AG09319 (cell line): ENCODE data around the gene GPR68.

ENCODE experiments used
- DNase-seq: peaks from one replicate; pipeline ENCODE4 v3.0.0-alpha.2; 2010; ENCODE audit warnings: low read depth; ENCODE audit errors: extremely low read depth
- TF ChIP-seq, protein P1 (sequence below): IDR thresholded peaks from 2 replicates; pipeline ENCODE4 v1.5.1; 2011; ENCODE audit warnings: low read depth, mild to moderate bottlenecking, inconsistent platforms, low read length, moderate library complexity

GPR68 gene

DNA sequence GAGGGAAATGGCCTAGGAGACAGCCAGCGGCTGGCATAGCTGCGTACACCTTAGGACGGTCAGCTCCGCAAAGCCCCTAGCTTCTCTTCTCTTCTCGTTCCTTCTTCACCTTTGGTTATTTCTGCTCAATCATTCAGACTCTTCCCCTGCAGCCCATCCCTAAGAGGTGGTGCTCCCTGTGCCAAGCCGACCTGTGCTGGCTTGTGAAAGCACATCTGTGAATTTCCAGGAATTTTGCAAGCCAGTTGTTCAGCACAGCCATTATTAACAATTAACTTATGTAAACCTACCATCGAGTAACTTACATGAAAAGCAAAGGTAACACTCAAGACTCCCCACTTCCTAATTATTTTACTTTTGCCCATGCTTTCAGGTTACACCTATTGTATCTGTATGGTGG, 20.9 kb upstream of the GPR68 start:
- no peak for DNase-seq
- TF ChIP-seq, protein P1, sequence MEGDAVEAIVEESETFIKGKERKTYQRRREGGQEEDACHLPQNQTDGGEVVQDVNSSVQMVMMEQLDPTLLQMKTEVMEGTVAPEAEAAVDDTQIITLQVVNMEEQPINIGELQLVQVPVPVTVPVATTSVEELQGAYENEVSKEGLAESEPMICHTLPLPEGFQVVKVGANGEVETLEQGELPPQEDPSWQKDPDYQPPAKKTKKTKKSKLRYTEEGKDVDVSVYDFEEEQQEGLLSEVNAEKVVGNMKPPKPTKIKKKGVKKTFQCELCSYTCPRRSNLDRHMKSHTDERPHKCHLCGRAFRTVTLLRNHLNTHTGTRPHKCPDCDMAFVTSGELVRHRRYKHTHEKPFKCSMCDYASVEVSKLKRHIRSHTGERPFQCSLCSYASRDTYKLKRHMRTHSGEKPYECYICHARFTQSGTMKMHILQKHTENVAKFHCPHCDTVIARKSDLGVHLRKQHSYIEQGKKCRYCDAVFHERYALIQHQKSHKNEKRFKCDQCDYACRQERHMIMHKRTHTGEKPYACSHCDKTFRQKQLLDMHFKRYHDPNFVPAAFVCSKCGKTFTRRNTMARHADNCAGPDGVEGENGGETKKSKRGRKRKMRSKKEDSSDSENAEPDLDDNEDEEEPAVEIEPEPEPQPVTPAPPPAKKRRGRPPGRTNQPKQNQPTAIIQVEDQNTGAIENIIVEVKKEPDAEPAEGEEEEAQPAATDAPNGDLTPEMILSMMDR = no peak

DNA sequence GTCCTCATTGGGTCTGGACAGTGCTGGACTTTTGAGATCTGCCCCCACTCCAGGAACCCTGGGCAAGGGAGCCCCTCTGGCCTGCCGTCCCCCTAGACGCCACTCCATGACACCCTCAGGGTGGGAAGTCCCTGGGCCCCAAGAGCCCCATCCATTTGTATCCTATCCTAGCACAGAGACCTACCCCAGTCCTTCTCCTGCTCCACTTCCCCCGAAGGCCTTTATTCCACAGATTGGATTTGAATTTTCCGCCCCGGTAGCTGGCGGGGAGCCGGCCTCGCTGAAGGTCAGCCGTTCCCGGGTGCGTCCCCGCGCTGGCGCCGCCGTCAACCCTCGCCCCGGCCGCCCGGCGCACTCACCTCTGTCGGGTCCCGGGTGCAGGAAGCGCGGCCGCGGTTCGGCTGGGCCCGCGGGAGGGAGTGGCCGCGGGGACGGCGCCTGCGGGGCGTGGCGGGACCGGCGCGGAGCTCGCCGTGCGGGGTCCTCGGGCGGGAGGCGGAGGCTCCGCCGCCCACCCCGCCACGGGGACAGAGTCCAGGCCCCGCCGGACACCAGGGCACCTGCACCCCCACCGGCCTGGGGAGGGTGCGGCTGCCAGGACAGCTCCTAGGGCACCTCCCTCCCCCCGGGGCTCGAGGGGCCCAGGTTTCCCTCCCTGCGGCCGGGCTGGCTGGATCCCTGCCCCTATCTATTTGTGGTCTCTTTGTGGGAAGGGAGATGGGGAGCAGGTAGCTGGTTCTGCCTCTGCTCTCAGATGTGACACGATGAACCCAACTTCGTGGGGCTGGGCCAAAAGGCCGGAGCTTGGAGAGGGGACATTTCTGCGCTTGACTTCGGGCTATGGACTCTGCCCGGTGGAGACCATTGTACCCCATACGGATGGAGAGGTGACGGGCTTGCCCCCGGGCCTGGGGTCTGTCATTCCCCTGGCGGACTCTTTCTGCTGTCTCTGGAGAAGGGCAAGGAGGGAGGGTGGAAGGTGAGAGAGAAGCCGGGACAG, 19.9 kb upstream of the GPR68 start:
- TF ChIP-seq, protein P1 = no peak
- DNase-seq = no peak

DNA sequence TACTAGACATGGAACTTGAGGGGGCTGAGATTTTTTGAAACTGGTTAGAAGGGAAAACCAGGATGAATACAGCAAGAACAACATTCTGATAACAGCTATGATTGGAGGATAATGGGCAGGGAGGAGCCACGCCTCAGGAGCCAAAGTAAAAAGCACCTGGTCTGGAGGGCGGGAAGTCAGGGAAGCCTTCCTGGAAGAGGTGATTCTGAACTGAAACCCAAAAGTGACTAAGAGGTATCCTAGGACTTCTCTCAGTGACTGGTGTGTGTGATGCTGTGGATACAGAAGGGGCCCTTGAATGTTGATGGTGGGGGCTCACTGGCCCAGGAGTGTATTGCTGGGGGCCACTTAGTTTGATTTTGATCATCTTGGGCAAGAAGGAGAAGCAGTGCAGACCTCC, 18.8 kb upstream of the GPR68 start:
- no peak for DNase-seq
- TF ChIP-seq, protein P1 = no peak

DNA sequence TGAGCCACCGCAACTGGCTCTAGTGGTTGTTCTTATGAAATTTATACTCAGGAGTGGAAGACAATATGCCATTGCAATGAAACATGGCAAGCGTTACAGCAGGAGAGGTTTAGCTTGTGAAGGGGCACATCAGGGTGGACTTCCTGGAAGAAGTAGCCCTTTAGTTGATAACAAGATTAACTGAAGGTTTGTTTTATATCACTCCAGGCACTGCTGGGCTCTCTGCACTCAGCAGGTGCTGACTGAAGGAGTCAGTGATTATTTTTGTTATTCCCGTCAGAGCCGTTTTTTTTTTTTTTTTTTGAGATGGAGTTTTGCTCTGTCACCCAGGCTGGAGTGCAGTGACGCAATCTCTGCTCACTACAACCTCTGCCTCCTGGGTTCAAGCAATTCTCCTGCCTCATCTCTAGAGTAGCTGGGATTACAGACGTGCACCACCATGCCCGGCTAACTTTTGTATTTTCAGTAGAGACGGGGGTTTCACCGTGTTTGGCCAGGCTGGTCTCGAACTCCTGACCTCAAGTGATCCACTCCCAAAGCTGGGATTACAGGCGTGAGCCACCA, 17.6 kb upstream of the GPR68 start:
- TF ChIP-seq, protein P1 = no peak
- DNase-seq = no peak

DNA sequence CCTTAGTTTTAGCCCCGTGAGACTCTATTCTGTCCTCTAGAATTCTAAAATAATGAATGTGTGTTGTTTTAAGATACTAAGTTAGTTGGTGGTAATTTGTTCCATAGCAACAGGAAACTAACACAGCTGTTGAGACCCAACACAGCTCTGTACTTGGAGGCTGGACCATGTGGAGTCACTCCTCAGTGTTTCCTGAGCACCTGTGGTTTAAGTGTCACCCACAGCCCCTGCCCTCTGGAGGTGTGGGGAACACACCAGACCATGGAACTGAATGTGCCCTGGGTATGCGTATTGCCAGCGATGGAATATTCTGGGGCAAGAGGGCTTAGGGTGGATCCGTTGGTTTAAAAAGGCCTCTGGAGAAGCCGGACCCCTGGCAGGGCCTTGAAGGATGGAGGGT, 16.6 kb upstream of the GPR68 start:
- no peak for DNase-seq
- TF ChIP-seq, protein P1 = no peak

DNA sequence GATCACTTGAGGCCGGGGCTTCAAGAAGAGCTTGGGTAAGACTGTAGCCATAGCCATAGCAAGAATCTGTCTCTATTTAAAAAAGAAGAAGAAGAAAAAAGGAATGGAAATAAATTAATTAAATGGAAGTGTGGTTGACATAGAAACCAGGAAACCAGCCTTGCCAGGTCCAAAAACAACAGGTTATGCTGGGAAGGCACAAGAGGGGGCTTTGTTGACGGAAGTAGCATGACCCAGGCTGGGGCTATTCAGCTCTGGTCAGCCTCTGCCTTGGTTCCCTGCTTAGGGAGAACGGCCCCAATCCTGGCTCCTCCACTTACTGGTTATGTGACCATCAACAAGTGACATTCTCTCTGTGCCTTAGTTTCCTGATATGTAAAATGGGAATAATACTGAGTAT, 14.4 kb upstream of the GPR68 start:
- TF ChIP-seq, protein P1 = no peak
- DNase-seq = no peak

DNA sequence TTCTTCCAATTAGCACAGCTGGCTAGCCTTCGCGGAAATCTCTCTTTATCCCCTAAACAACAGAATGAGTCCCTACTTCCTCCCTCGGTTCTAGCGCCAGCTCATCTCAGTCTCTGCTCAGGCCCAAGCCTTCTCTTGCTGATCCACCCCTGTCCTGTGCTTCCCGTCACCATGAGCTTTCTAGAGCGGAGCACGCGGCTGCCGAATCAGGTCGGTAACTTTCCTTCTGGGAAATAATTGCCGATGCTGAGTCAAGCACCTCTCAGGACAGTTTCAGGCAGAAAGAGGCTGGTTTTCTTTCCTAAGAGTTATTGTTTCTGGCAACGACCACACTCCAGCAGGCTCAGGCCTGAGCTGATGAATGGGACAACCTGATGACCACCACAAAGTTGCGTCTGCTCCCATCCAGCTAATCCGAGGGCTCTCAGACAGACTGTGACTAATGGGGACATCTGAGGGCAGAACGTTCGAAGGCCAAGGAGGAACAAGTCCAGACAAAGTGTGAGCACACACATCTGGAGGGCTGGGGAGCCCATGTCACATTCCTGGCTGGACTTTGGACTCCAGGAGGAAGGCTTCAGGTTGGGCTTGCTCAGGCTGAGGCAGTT, 13.6 kb upstream of the GPR68 start:
- DNase-seq = no peak
- TF ChIP-seq, protein P1 = no peak
